ENCODE results near the gene SCGN.

Gene SCGN

DNA sequence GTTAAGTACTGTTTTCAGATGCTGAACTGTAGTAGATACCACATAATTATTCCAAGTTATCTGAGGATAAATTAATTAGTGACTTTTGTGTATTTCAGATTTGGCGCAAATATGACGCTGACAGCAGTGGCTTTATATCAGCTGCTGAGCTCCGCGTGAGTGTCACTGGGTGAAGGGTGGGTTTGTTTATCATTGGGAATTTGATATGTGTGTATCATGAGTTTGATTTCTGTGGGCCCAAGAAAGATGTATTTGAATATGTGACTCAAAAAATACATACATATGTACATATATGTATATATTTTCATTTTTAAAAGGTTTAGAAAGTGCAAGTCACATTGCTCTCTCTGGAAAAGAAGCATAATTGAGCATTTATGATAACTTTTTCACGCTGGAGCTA, 17.4 kb downstream of the SCGN start:
- Histone ChIP-seq H4K20me1 (ENCODE audit: control insufficient read depth, insufficient read depth, low read depth, low read length) (no peaks in the 10 kb centered on the region), H3F3A (ENCODE audit: control insufficient read depth, insufficient read depth) (no peaks in the 10 kb centered on the region), H3K4me3 (ENCODE audit: low read length) (no peak overlapping the region), H3K27me3 (ENCODE audit: control insufficient read depth, low read length) (peaks cover 8% of the 10 kb centered on the region), H3K4me1 (ENCODE audit: control insufficient read depth, low read length) (no peaks in the 10 kb centered on the region), H3K9me3 (ENCODE audit: control insufficient read depth, insufficient read depth, low read length) (no peaks in the 10 kb centered on the region), H3K27ac (ENCODE audit: low read depth, low read length) (no peak overlapping the region), H3K4me2 (ENCODE audit: low read length) (no peak overlapping the region), H3K36me3 (ENCODE audit: control insufficient read depth, low read length) (no peaks in the 10 kb centered on the region), H3K9me2 (replicated peaks; ENCODE audit: control insufficient read depth, low read length) (no peaks in the 10 kb centered on the region), H3K79me2 (ENCODE audit: control insufficient read depth, low read length) (no peaks in the 10 kb centered on the region)
- TF ChIP-seq EZH2phosphoT487 (IDR thresholded peaks at IDR 0.05; ENCODE audit: borderline replicate concordance, low read length) (no peak), CTCF (IDR thresholded peaks at IDR 0.05; ENCODE audit: low read depth, low read length, poor library complexity, severe bottlenecking) (no peak)

DNA sequence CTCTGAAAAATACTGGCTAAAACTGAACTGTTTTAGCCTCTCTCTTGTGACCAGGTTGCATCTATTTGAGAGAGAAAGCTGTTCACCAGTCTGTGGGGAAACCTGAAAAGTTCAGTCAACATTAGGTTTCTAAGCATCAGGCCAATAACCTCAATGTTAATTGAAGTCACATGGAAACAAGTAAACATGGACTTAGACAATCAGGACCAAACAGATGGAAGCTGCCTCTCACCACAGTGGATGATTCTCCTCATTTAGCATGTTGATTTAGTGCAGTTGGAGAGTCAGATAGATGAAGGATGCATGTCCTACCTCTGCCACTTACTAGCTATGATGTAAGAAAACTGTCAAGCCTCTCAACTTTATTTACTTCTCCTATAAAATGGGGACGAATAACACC, 18.2 kb downstream of the SCGN start:
- H3K36me3 ChIP-seq (ENCODE audit: control insufficient read depth, low read length), result no peaks in the 10 kb centered on the region
- H3K4me2 ChIP-seq (ENCODE audit: low read length), result no peak overlapping the region
- no peak overlapping the region for H3K4me3 ChIP-seq (ENCODE audit: low read length)
- no peak overlapping the region for H3K27ac ChIP-seq (ENCODE audit: low read depth, low read length)
- no peaks in the 10 kb centered on the region for H3K79me2 ChIP-seq (ENCODE audit: control insufficient read depth, low read length)
- H3K4me1 ChIP-seq (ENCODE audit: control insufficient read depth, low read length), result no peaks in the 10 kb centered on the region
- H3F3A ChIP-seq (ENCODE audit: control insufficient read depth, insufficient read depth), result no peaks in the 10 kb centered on the region
- no peaks in the 10 kb centered on the region for H4K20me1 ChIP-seq (ENCODE audit: control insufficient read depth, insufficient read depth, low read depth, low read length)
- TF ChIP-seq EZH2phosphoT487 (IDR thresholded peaks at IDR 0.05; ENCODE audit: borderline replicate concordance, low read length), result no peak
- TF ChIP-seq CTCF (IDR thresholded peaks at IDR 0.05; ENCODE audit: low read depth, low read length, poor library complexity, severe bottlenecking), result no peak
- H3K27me3 ChIP-seq (ENCODE audit: control insufficient read depth, low read length), result peaks cover 2% of the 10 kb centered on the region
- no peaks in the 10 kb centered on the region for H3K9me3 ChIP-seq (ENCODE audit: control insufficient read depth, insufficient read depth, low read length)
- no peaks in the 10 kb centered on the region for H3K9me2 ChIP-seq (replicated peaks; ENCODE audit: control insufficient read depth, low read length)

DNA sequence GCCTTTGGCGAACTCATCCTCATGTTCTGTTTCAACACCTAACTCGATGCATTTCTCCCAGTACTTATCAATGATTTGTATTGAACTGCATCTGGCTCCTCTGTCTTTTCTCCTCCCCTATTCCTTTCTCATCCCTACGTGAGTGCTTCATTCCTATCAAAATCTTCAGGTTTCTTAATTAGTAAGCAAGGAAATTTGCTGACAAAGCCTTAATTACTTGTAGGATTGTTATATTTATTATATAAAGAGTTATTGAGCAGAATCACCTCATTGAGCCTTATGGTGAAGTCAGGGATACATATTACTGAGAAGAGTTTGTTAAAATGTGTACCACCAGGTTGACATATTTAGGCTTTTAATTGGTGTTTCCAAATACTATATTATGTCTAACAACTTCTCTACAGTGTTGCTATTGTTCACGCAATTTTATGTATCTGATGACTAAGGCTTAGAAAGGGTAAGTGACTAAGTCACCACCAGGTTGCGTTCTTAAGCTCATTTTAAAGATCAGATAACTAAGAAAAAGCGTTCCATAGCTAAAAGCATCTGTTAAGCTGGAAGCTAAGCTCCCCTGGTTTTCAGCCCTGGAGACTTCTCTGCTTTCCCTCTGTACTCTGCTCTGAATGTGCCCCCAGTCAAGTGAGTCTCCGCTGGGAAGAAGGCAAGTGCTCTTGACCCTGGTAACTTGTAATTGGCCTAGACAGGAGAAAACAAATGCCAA, 18.9 kb downstream of the SCGN start:
- Histone ChIP-seq H3K4me3 (ENCODE audit: low read length) (no peak overlapping the region), H3K4me1 (ENCODE audit: control insufficient read depth, low read length) (no peaks in the 10 kb centered on the region), H3K4me2 (ENCODE audit: low read length) (no peak overlapping the region), H3K27ac (ENCODE audit: low read depth, low read length) (no peak overlapping the region), H3K9me3 (ENCODE audit: control insufficient read depth, insufficient read depth, low read length) (no peaks in the 10 kb centered on the region), H3K36me3 (ENCODE audit: control insufficient read depth, low read length) (no peaks in the 10 kb centered on the region), H3K27me3 (ENCODE audit: control insufficient read depth, low read length) (peaks cover 2% of the 10 kb centered on the region), H3K79me2 (ENCODE audit: control insufficient read depth, low read length) (no peaks in the 10 kb centered on the region), H3K9me2 (replicated peaks; ENCODE audit: control insufficient read depth, low read length) (no peaks in the 10 kb centered on the region), H3F3A (ENCODE audit: control insufficient read depth, insufficient read depth) (no peaks in the 10 kb centered on the region), H4K20me1 (ENCODE audit: control insufficient read depth, insufficient read depth, low read depth, low read length) (no peaks in the 10 kb centered on the region)
- TF ChIP-seq EZH2phosphoT487 (IDR thresholded peaks at IDR 0.05; ENCODE audit: borderline replicate concordance, low read length) (no peak), CTCF (IDR thresholded peaks at IDR 0.05; ENCODE audit: low read depth, low read length, poor library complexity, severe bottlenecking) (no peak)
